Natural killer cell (primary cell): Measurements from ENCODE around the gene NAT14. TPM values are rescaled to one million over a fixed set of nuclear protein-coding genes. Genes with fewer than 3 reads are reported as not detected.

Source experiments
- ATAC-seq, 3 donors: fragments of 150-1000 bp in 2 of 3; fragments of 200-7000 bp in 1 of 3; cut with Tn5 transposase; 1 replicate in 1 of 3; 2 replicates in 2 of 3; pipeline ENCODE4 v1.10.0; 2021; ENCODE audit warnings: mild to moderate bottlenecking in 2 of 3, moderate library complexity in 2 of 3
- DNase-seq, 2 donors: peaks; one replicate each; pipeline versions ENCODE4 v3.0.0 to v3.0.0-alpha.2; 2013 to 2021; ENCODE audit warnings: mixed read lengths in 1 of 2
- H3K27ac ChIP-seq: one replicate; pipeline ENCODE4 v1.5.1; 2013; ENCODE audit warnings: mild to moderate bottlenecking, low read length
- H3K27me3 ChIP-seq: one replicate; pipeline ENCODE4 v1.6.1; 2013; ENCODE audit warnings: low read length; ENCODE audit not compliant: control insufficient read depth, insufficient read depth
- H3K36me3 ChIP-seq: one replicate; pipeline ENCODE4 v1.6.1; 2013; ENCODE audit warnings: low read length; ENCODE audit not compliant: control insufficient read depth, insufficient read depth
- H3K4me1 ChIP-seq: one replicate; pipeline ENCODE4 v1.6.1; 2013; ENCODE audit warnings: low read length; ENCODE audit not compliant: control insufficient read depth, insufficient read depth
- H3K4me3 ChIP-seq: one replicate; pipeline ENCODE4 v1.5.1; 2013; ENCODE audit warnings: low read length
- H3K9me3 ChIP-seq: one replicate; pipeline ENCODE4 v1.6.1; 2013; ENCODE audit warnings: low read length; ENCODE audit not compliant: control insufficient read depth, insufficient read depth
- H3K27ac Mint-ChIP-seq, 2 donors: one replicate each; pipeline ENCODE4 v1.8.0; 2022; ENCODE audit warnings: mild to moderate bottlenecking in 2 of 2, mixed read lengths in 2 of 2, moderate library complexity in 1 of 2
- H3K27me3 Mint-ChIP-seq, 2 donors: one replicate each; pipeline ENCODE4 v1.8.0; 2022; ENCODE audit warnings: low read depth in 2 of 2, mixed read lengths in 2 of 2
- H3K36me3 Mint-ChIP-seq: one replicate; pipeline ENCODE4 v1.8.0; 2022; ENCODE audit warnings: mixed read lengths
- H3K4me1 Mint-ChIP-seq, 2 donors: one replicate each; pipeline ENCODE4 v1.8.0; 2022; ENCODE audit warnings: mixed read lengths in 2 of 2
- H3K4me3 Mint-ChIP-seq: one replicate; pipeline ENCODE4 v1.8.0; 2022; ENCODE audit warnings: mild to moderate bottlenecking, moderate library complexity, mixed read lengths
- H3K9me3 Mint-ChIP-seq, 2 donors: one replicate each; pipeline ENCODE4 v1.8.0; 2022; ENCODE audit warnings: mixed read lengths in 2 of 2
- CTCF ChIP-seq: fragments of 200-600 bp; IDR thresholded peaks from one replicate; pipeline ENCODE4 v1.8.0; 2022; ENCODE audit warnings: antibody characterized with exemption
- WGBS: methylation state at CpG from one replicate; pipeline ENCODE4 v1.1.7; 2013; ENCODE audit warnings: missing lambda C conversion rate; ENCODE audit not compliant: insufficient coverage; 5-methylcytosine and 5-hydroxymethylcytosine counted together
- intact Hi-C: fragments of 100-400 bp; cut with micrococcal nuclease; formaldehyde crosslinking; loops from one replicate; pipeline ENCODE4 v1.14.2; 2022
- total RNA-seq, 4 donors: library from RNA; stranded (reverse); fragments of 120-200 nt in 1 of 4; gene quantifications; one replicate each; pipeline versions ENCODE4 v1.2.3 to v1.2.4, GENCODE V29; 2013 to 2022

NAT14 gene
- total RNA-seq, 3 donors from 2014 or later (not counting 1 experiment from before 2014, with no cell fraction given): 8.7 to 12.5 (median 8.8) TPM

- H3K27ac ChIP-seq: no peak overlapping the region
- WGBS: 3% methylated on average over 54 of the region's 57 CpGs
- peak in 1 of 2 donors; percentile 65 for DNase-seq
- no peak overlapping the region for H3K4me3 Mint-ChIP-seq
- H3K4me1 Mint-ChIP-seq: peaks cover 0 to 17% of the 10 kb centered on the region in 2 donors
- H3K36me3 Mint-ChIP-seq: no peaks in the 10 kb centered on the region
- peaks cover 12% of the 10 kb centered on the region for H3K4me1 ChIP-seq
- TF ChIP-seq CTCF: no peak
- peaks cover 8 to 26% of the 10 kb centered on the region in 2 donors for H3K27me3 Mint-ChIP-seq
- no peak overlapping the region for H3K4me3 ChIP-seq
- H3K9me3 Mint-ChIP-seq: no peaks in the 10 kb centered on the region
- H3K9me3 ChIP-seq: no peaks in the 10 kb centered on the region
- intact Hi-C loops: no loop called here
- no peaks in the 10 kb centered on the region for H3K36me3 ChIP-seq
- peak in 1 of 3 donors; percentile 28 for ATAC-seq
- H3K27ac Mint-ChIP-seq: peak overlapping the region in 1 of 2 donors; percentile 70
- peaks cover 23% of the 10 kb centered on the region for H3K27me3 ChIP-seq
Measured at GRCh38 chr19:55451965-55452748, 32.8 kb upstream of the NAT14 start.

DNA sequence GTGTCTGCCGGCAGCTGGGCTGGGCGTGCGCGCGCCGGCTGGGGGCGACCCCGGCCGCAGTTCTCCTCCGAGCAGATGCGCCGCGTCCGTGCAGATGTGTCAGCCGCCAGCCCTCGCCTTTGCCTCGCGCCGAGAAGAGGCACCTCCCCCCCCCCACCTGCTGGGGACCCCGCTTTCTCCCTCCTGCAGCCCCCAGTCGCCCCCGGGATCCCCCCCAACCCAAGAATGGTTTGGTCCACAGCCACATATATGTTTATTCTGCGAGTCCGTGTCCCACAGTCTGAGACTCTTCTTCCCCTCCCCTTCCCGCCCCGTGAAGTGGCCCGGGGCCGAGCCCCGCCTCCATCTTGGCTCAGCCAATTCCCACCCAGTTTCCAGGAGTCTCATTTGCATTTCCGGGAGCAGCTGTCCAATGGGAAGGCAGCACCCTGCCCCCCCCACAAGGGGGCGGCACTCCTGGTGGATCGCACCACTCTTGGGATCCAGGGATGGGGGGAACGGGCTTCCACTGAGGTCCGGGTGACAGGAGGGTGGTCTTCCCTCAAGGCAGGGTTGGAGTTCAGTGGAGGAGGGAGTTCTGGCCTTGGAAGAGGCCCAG is 32.1 kb upstream of the NAT14 start:
- DNase-seq: peak in 1 of 2 donors; percentile 66
- Mint-ChIP-seq H3K9me3 (no peaks in the 10 kb centered on the region), H3K27me3 (peaks cover 8 to 26% of the 10 kb centered on the region in 2 donors), H3K4me1 (peaks cover 0 to 17% of the 10 kb centered on the region in 2 donors), H3K36me3 (no peaks in the 10 kb centered on the region), H3K4me3 (peak overlapping the region; percentile 9), H3K27ac (no peak overlapping the region)
- Histone ChIP-seq H3K4me3 (no peak overlapping the region), H3K9me3 (no peaks in the 10 kb centered on the region), H3K36me3 (no peaks in the 10 kb centered on the region), H3K4me1 (peaks cover 12% of the 10 kb centered on the region), H3K27ac (no peak overlapping the region), H3K27me3 (peaks cover 23% of the 10 kb centered on the region)
- TF ChIP-seq CTCF: no peak
- 29% methylated on average over 32 of the region's 34 CpGs for WGBS
- peak; percentile 52 to 71 (median 53) for ATAC-seq
- intact Hi-C loops: no loop called here

DNA sequence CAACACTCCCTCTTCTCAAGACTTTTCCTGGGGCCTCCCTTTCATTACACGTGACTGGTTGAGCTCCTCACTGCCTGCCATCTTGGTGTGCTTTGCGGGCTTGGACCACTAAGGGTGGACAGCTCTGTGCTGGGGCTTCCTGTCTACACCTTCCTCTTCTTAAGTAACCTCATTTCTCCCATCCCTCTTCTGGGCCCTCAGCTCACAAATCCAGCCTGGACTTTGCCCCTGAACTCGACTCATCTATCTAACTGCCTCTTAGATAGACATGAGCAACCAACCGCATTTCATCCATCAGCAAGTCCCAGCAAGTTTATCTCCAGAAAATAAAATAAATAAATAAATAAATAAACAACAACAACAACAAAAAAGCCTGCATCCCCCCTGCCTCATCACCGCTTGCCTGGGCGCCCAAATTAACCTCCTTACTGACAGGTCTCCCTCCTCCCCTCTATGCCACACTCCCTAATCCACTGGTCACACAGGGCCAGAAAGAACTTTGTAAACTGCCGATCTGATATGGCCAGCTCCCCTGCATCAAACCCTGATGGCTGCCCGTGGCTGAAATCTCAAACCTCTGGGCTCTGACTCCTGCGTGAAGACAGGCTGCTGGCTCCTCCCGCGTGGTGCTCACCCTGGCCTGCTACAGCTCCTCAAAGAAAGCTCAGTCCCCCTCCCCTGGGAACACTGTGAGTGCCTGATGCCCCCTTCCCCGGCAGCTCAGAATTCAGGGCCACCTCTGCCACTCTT is 31.3 kb upstream of the NAT14 start:
- H3K27ac Mint-ChIP-seq: no peak overlapping the region
- ATAC-seq: no peak

More for the DNA sequence above, 31.3 kb upstream of the NAT14 start:
- Histone ChIP-seq H3K4me3 (no peak overlapping the region), H3K36me3 (no peaks in the 10 kb centered on the region), H3K27me3 (peaks cover 23% of the 10 kb centered on the region), H3K9me3 (no peaks in the 10 kb centered on the region), H3K27ac (no peak overlapping the region), H3K4me1 (peaks cover 12% of the 10 kb centered on the region)
- peaks cover 0 to 17% of the 10 kb centered on the region in 2 donors for H3K4me1 Mint-ChIP-seq
- H3K36me3 Mint-ChIP-seq: no peaks in the 10 kb centered on the region
- peak overlapping the region; percentile 5 for H3K4me3 Mint-ChIP-seq
- WGBS: 94% methylated on average over 12 of the region's 12 CpGs
- no peak for DNase-seq
- no peaks in the 10 kb centered on the region for H3K9me3 Mint-ChIP-seq
- TF ChIP-seq CTCF: no peak
- H3K27me3 Mint-ChIP-seq: peaks cover 8 to 26% of the 10 kb centered on the region in 2 donors
- intact Hi-C loops: loop anchor here (2.0 kb wide), 1 partner anchor 161 kb away; no protein-coding TSS in a partner anchor
